ENCODE data around the gene TBX5.

Gene TBX5

DNA sequence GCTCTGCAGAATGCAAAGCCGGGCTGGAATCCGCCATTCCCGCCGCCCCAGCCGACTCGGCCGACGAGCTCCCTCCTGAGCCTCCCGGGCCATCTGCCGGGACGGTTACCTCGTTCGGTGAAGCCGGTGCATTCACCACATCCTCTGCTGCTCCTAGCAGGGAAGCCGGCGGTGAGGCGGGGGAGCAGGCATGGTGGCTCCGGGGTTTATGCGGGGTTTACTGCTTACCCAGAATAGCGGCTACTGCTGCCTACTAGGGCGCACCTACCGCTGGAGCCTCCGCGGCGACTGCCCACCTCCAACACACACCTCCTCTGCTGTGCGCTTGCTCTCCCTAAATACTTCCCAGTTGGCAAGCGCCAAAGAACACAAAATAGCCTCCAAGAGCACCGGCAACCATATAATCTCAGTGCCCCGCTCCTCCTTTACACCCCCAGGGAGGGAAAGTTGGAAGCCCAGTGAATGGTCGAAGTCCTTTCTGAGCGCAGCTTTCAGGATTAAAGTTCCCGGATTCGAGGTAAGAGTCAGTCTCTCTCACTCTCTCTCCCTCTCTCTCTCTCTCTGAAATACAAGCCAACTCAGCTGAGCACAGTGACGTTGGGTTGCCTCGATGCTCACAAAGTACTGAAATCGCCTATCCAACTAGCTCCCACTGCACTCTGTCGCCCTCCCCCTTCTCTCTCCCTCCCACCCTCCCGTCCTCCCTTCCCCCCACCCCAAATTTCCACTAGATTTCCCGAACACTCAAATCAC, at the start of gene TBX5:
Gene TBX5, minus strand, starts transcription at position 626 of the 753 bp plus-strand sequence. CDS start 2,246 bp downstream, outside the sequence.
- no peak for DNase-seq

GRCh38 chr12:114451657-114452056, 45.7 kb upstream of the TBX5 start:
- no peak for DNase-seq

GRCh38 chr12:114450515-114451300, 44.8 kb upstream of the TBX5 start:
- no peak for DNase-seq

DNA sequence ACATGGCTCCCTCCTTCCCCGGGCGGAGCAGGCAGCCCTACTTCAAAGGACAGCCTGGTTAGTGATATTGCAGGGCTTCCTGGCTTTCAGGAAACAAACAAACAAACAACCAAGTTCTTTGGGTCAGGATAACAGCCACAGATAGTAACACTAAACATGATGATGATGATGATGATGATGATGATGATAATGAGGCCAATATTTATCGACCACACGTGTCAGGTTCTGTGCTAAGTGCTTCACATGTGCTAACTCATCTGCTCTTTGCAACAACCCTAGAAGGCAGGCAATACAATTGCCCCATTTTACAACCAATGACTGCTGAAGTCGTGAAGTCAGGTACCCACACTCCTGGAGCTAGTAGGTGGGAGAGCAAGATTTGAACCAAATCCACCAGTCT, 44.1 kb upstream of the TBX5 start:
- DNase-seq, result no peak

DNA sequence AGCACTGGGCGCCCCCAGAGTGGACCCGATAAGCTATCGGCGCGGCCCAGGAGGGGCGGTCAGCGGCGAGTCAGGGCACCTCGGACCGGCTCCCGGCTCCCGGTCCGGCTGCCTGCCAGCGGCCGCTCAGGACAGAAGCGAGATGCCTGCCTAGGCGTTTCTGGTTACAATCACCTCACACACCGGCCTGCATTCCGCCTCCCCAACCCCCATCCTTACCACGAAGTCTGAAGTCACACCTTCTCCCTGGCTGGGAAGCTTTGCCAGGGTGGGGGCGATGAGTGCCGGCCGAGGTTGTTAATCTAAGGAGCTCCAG, 42.6 kb upstream of the TBX5 start:
- no peak for DNase-seq

- DNase-seq, result no peak
Measured at GRCh38 chr12:114447799-114448617, 42.1 kb upstream of the TBX5 start.

- DNase-seq, result no peak
Measured at GRCh38 chr12:114447274-114447716, 41.4 kb upstream of the TBX5 start.

- DNase-seq, result no peak
Measured at GRCh38 chr12:114445401-114446323, 39.7 kb upstream of the TBX5 start.

- no peak for DNase-seq
Measured at GRCh38 chr12:114444422-114445279, 38.7 kb upstream of the TBX5 start.

DNA sequence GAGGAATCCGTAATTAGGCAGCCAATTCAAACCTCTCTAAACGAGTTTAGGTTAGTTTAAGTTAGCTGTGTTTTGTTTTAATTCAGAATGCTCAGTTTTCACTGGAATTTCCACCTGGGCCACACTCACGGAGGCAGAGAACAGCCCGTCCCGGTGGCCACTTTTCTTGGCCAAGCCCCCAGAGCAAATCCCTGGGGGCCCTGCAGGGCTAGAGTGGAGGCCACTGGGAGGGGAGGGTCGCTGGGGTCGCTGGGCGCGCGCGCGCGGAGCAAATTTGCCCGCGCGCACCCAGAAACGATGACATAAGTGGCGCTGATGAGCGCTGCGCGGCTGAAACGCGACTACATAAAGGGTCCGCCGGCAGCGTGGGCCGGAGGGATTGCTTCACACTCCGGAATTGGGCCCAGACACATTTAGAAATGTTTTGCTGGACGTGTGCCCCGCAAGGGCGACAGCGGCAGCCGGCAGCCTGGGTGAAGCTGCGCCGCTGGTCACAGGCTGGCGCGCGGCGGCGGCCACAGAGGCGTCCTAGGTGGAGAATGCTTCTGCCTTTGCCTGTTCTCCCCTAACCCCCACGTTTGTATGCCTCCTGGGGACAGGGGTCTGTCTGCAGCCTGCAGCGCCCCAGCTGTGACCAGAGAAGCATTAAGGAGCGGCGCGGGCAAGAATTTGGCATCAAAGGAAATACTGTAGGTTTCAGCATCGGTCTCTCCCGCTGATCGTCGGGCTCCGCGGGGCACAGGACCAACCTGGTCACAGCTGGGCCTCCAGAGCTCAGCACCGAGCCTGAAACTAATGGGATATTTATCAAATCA, 37.9 kb upstream of the TBX5 start:
- no peak for DNase-seq

DNA sequence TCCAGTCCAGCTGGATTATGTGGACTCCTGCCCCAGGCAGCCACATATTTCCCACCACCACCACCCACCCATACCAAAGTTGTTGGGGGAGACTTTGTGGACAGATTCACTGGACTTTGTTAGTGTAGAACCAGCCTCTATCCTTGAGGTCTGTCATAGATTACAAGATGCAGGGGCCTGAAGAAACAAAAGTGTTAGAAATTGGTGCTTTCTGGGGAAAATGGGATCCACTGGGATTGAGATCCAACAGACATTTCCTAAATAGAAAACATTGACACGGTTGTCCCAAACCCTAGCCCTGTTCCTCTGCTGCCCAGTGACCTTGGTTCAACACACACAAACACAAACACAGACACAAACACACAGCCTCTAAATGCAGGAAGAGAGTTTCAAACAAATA, 36.6 kb upstream of the TBX5 start:
- DNase-seq, result no peak

GRCh38 chr12:114441545-114441944, 35.6 kb upstream of the TBX5 start:
- no peak for DNase-seq

DNA sequence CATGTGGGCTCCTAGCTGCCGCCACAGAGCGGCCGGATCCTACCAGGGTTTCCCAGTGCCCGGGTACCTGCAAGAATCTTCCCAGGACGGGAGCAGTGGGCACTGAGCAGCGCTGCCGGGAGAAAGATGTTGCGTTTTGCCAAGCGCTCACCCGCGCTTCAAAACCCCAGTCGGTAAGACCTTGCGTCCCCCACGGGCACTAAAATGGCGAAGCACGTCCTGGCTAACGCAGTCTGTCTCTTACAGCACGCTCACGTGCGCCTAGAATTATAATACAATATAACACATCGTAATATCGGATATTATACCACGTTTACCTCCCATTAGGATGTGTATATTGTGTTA, 35.1 kb upstream of the TBX5 start:
- DNase-seq, result no peak

DNA sequence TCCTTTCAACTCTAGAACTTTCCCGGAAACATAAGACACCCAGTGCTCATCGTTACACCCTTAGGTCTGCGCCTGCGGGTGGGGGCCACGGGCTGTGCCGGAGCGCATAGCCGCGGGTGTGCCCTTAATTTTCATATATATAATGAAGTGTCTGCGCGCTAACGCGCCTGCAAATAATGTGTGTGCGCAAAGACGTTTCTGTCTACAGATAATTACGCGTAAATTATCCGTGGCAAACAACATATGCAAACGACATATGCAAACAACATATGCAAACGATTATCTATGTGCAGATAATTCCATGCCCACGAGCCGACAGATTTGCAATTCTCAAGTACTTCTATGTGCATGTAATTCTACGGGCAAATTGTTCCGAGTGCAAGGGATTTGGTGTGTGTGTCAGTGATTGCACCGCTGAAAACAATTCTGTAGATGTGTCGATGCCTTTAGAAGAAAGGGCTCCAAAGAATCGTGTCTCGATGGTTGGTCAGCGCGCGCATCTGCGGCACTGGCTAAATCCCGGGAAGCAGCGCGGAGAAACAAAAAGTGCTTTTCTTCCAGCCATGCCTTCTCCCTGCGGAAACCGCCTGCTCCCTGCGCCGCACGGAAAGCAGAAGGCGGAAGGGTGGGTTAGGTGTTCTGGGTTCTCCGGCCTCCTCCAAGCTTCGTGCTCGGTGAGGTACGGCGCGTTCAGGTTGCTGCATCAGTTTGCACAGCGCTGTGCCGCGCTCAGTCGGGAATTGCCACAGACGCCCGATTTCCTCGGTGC, 34.5 kb upstream of the TBX5 start:
- DNase-seq, result no peak

DNA sequence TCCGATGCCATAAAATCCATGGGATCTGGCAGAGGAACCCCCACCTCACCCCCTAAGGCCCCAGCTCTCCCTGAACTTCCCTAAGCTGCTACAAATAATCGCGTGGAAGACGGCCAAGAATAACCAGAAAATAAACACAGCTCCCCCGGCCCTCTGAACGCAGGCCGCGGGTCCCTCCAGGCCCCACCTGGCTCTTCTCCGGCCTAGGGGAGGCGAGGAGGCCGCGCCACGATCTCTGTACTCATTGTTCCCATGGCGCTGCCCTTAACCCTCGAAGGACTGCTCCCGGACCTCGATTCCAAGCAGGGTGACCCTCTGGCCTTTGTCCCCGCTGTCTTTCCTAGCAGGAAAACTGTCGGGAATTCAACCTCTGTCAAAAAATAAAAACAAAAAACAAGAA, 33.9 kb upstream of the TBX5 start:
- no peak for DNase-seq

DNA sequence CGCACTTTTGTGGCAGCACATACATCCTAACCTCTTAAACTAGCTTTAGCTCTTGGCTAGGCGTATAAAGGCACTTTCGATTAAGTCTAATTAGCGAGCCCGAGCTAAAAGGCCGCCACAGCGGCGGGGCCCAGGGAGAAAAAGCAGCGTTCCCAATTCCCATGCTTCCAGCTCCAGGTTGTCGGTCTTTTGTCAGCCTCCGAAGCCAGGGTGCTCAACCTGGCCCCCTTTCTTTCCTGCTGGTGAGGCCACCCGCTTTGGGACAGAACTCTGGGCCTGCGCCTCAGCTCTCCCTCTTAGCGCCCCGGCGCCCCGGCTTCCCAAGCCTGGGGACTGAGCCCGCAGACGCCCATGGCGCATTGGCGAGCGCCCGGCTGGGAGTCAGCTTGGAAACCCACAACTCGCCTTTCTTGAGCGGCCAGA, 33.3 kb upstream of the TBX5 start:
- DNase-seq, result no peak

GRCh38 chr12:114438635-114439256, 32.8 kb upstream of the TBX5 start:
- DNase-seq, result no peak

GRCh38 chr12:114434341-114434740, 28.4 kb upstream of the TBX5 start:
- DNase-seq, result no peak

DNA sequence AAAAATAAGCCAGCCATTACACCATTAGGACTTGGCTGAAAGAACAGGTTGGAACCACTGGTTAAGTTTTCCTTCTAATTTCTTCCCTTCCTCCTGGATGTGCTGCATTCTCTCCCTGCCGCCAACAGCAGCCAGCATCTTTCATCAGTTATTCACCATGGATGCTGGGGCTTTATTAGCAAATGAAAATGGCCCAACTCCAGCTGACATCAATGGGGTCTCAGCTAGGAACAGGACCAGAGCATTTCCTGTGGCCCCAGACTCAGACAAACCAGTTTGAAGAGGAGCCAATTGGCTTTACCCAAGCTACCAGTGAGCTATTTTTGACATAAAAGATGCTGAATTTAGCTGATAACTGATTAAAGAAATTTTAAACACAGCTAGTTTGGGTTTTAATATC, 26.0 kb upstream of the TBX5 start:
- no peak for DNase-seq
